A172 (cell line): ENCODE measurements around the gene NDUFS7. TPM values are rescaled to one million over a fixed set of nuclear protein-coding genes. Genes with fewer than 3 reads are reported as not detected.
"Not testable (repeated sequence)": the region's sequence is repeated elsewhere in the genome, so short reads cannot be mapped to it uniquely, and the experiment has no call there.

ENCODE experiments used
- DNase-seq: peaks from one replicate; pipeline ENCODE4 v3.0.0-alpha.2; 2015; ENCODE audit warnings: low spot score
- total RNA-seq: library from RNA; depleted of rRNA; stranded (reverse); fragments of >200 nt; shearing (Covaris generic); gene quantifications from 2 replicates; pipeline ENCODE4 v1.2.3, GENCODE V29; 2014; rRNA removed

NDUFS7 gene
- total RNA-seq, 1 experiment from 2014 or later, result 186 TPM

DNA sequence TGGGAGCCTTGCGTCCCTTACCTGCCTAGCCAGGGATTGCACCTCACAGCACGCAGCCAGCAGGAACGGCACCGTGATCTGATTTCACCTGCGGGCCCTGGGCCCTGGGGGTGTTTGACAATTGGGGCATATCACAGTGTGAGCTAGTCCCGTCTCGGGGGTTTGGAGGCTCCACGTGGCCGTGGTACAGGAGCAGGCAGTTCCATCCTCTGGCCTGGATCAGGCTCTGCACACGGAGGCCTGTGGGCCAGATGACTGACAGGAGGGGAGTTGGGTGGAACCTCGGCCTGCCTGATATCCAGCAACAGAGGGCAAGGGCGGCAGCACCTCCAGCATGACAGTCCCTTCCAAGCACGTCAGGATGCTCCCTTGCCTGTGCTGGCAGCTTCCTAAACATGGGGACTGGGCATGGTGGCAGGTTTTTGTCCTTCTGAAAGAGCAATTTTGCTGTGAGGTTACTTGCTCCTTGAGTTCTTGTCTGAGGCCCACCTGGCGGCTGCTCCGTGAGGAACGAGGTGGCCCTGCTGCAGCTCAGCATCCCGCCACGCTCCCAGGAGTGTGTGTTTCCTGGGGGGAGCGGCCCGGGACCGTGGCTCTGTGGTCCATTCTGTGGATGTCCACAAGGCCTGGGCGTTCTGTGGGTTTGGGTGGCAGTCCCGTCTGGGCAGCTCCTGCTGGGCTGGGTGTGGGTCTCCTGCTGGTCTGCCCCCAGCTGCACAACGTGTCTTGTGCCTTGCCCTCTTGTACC, 48.2 kb downstream of the NDUFS7 start:
- DNase-seq, result no peak

DNA sequence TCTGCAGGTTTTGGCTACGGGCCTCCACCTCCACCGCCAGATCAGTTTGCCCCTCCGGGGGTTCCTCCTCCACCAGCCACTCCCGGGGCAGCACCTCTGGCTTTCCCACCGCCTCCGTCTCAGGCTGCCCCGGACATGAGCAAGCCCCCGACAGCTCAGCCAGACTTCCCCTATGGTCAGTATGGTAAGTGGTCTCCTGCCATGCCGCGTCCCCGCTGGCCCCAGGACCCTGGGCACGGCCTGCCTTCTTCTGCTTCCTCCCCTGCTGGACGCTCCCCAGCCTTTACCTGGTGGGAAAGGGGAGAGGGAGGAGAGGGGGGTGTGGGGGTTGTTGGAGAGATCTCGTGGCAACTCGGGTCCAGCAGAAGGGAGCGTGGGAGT, 48.8 kb downstream of the NDUFS7 start:
- no peak for DNase-seq

DNA sequence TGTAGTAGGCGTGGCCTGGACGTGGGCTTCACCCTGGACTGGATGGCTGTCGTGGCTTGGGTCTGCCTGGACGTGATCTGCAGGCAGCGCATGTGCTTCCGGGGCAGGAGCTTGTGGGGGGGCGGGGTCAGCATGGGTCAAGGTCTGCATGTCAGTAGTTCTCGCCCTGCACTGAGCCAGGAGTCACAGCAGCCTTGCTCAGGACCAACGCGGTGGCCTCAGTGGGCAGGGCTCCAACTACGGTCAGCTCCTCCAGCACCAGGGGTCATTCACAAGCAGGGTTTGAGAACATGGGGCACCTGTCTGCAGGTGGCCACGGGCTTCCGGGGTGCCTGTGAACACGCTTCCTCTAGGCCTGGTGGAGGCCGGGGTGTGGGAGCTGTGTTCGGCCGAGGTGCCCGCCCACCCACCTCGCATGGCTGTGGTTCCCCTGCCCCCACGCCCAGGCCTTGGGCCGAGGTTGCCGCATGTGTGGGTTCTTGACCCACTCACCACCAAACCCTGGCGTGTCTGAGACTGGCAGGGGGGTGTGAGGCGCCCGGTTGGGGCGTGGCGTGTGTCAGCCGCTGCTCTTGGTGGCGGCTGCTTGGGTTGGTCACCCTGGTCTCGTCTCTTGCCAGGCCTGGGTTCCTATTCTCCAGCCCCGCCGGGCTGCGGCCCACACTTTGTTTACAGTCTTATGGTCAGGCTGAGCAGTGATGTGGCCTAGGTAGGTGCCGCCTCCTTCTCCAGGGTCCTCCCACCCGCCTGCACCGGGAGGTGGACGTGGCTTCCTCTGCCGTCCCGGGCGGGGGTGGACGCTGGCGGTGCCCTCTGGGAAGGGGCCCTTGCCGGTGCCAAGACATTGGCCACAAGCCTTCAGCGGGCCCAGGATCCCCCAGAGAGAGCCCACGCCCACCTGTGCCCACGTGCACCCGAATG, 49.7 kb downstream of the NDUFS7 start:
- DNase-seq, result no peak

DNA sequence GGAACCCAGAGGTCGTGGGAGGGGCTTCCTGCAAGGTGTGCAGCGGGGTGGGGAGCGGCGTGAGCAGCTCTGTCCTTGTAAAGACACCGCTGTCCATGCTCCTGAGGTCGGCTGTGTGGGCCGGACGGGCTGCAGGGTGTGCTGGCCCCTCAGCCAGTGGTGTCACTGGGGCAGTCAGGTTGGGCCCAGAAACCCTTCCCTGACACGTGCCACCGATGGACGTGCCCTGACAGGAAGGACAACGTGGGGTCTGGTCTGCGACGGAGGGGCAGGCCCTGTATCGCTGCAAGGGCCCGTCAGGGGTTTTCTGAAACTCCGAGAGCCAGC, 50.3 kb downstream of the NDUFS7 start:
- no peak for DNase-seq

DNA sequence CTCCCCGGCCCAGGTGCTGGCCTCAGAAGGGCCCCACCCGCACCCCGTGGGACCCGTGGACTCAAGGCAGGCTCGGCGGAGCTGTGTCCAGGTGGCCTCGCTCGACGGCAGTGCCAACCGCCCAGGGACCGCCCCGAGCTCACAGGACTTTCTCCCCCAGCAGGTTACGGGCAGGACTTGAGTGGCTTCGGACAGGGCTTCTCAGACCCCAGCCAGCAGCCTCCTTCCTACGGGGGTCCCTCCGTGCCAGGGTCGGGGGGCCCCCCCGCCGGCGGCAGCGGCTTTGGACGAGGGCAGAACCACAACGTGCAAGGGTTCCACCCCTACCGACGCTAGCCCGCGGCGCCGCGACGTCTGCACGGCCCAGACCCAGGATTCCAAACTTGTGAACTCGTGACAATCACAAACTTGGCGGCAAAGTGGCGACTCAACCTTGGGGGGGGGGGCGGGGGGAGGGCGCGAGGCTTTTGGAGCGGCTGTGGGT, 50.9 kb downstream of the NDUFS7 start:
- DNase-seq, result no peak

DNA sequence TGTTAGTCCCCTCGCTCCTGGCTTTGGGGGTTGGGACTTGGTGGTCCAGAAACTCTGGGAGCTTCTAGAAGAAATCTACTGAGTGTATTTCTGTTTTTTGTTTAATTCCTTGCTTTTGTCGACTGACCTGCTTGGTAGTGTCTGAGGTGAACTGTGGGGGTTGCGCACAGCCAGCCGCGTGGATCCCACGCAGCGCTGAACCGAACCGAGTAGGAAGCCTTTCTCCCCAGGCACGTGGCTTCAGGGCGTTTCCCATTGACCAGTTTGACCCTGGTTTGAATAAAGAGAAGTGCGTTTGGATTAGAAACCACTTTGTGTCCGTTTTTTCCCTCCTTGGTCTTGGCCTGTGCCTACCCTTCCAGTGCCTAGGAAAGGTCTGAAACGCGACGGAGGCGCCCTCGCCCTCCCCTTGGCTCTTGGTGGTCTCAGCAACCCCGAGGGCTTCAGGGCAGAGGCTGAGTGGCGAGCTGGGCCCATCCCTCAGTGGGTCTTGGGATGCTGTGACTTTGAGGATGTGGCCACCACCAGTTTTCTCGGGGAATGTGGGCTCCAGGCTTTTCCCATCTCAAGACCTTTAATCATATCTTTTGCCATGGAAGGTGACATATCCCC, 51.8 kb downstream of the NDUFS7 start:
- no peak for DNase-seq

DNA sequence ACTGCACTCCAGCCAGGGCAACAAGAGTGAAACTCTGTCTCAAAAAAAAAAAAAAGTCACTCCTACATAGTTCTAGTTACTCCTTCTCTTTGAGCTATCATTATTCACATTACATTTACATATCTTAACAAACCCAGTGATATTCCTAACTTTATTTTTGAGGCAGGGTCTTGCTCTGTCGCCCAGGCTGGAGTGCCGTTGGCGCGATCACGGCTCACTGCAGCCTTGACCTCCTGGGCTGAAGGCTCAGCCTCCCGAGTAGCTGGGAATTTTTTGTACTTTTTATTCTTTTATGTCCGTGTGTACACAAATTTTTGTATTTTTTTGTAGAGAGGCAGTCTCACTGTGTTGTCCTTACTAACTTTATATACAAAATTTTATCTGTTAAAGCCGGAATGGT, 53.9 kb downstream of the NDUFS7 start:
- no peak for DNase-seq

DNA sequence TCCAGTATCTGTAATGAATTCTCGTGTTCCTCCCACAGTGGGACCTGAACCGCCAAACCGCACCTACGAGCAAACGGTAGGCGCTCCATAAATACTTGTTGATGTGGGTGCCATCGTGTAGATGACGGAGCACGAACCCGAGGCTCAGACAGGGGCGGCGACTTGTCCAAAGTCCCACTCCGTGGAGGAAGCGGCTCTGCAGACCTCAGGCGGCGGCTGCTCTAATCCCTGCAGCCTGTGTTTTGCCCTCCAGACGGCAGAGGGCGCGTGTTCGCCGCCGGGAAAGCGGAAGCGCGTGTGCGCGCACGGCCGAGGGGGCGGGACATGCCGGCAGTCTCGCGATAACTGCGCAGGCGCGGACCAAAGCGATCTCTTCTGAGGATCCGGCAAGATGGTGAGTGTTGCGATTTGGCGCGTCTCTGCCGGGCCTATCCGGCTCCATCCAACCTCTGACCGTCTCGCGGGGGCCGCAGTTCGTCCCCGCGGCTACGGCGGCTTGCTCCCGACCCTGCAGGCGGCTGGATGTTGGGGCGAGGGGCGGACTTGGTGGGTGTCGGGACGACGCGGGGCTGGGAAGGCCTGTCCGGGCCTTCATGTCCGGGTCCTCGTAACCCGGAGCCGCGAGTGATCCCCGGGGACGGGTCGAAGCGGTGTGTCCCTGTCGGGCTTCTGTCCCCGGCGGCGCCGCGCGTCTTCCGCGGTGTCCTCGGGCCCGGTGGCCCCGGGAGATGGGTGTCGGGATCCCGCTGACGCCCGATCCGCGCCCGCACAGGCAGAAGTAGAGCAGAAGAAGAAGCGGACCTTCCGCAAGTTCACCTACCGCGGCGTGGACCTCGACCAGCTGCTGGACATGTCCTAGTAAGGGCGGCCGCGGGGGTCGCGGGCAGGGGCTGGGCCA, 54.6 kb downstream of the NDUFS7 start, which contains the start of gene RPS15:
RPS15 (plus strand) TSS at position 362 of the 898 bp plus-strand sequence; CDS start at position 392, 30 bp downstream.
- DNase-seq, result peak; percentile 87

DNA sequence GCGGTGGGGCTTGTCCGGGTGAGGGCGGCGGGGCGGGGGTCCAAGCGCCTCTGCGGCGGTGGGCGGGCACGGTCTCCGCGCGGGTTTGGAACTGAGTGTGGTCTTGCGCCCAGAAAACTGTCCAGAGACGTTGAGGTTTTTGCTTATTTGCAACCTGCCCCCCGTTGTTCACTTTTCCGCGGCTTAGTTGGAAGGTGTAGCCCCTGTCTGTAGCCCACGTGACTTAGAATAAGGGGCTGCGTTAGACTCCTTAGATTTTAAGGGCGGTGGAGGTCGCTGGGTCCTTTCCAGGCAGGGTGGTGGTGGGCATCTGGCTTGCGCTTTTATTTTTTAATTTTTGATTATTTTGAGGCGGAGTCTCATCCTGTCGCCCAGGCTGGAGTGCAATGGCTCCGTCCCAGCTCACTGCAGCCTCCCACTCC, 55.2 kb downstream of the NDUFS7 start:
- no peak for DNase-seq

DNA sequence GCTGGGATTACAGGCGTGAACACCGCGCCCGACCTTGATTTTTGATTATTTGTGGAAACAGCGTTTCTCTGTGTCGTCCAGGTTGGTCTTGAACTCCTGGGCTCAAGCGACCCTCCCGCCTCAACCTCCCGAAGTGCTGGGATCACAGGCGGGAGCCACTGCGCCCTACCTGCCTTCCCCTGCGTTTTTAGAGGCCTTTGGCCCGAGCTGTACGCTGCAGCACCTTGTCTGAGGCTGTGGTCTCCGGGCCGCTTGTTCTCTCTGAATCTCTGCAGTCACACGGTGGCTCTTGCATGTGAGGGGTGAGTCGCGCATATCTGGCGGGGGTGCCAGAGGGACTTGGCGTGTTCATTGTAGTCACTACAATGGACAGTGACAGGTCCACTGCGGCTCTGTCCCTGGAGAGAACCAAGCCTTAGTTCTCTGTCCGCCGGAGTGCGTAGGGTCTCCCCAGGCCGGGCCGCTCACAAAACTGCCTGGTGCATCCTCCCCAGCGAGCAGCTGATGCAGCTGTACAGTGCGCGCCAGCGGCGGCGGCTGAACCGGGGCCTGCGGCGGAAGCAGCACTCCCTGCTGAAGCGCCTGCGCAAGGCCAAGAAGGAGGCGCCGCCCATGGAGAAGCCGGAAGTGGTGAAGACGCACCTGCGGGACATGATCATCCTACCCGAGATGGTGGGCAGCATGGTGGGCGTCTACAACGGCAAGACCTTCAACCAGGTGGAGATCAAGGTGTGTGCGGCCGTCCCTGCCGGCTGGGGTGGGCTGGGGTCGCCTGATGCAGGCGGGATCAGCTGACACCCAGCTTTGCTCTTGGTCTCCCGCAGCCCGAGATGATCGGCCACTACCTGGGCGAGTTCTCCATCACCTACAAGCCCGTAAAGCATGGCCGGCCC, 56.1 kb downstream of the NDUFS7 start:
- not testable (repeated sequence) for DNase-seq

DNA sequence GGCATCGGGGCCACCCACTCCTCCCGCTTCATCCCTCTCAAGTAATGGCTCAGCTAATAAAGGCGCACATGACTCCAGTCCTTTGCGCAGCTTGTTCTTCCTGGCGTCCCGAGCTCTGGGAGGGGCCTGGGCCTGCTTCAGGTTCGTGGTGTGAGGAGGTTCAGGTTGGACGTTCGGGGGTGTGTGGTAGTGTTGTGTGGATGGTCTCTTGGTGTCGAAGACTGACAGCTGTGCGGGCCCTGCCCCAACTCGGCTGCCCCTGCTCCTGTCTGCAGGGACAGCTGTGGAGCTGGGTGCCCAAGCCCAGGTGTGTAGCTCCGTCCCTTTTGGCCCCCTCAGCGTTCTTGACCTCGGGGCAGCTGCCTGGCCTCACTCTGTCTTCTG, 56.7 kb downstream of the NDUFS7 start:
- no peak for DNase-seq

DNA sequence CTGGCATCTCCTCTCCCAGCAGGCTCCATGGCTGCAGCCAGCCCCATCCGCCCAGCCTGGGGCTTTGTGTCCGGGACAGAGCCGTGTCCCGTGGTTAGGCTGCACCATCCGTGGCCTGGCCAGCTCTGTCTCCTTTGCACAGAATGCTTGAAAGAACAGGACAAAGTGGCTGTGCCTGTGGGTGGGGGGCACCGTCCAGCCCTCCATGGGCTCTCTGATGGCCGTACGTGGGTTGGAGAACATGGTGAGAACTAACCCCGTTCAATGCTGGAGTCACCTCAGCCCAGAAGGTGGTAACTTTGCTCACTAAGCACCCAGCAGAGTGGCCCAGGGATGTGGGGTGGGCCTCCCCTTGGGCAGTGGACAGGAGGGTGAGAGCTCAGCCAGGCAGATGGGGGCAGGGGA, 57.3 kb downstream of the NDUFS7 start:
- no peak for DNase-seq

DNA sequence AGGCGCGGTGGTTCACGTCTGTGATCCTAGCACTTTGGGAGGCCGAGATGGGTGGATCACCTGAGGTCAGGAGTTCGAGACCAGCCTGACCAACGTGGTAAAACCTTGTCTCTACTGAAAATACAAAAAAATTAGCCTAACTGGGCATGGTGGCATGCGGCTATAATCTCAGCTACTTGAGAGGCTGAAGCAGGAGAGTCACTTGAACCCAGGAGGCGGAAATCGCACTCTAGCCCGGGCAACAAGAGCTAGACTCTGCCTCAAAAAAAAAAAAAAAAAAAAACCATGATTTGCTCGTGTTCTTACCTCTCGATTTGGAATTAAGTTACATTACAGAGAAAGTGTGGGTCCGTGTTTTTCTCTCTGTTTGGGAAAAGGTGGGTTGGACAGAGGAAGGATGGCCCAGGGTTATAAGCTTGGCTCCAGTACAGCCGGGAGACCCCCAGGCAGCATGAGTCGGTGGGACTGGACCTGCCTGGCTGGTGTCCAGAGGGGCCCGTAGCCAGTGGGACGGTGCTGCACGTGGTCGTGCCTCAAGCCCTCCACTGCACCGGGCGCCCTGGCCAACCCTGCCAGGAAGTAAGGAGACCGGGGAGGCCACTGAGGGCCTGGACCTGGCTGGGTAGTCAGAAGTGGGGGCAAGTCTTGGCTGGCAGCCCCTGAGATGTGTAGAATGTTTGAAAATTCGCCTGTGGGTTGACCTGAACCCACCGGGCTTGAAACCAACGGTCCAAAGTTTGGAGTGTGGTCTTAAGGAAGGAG, 58.2 kb downstream of the NDUFS7 start:
- no peak for DNase-seq

Other genes with a start within 250 kb of the NDUFS7 start
- gene SBNO2, start 209.6 kb upstream of the NDUFS7 start, total RNA-seq, result 37.0 and 51.1 TPM in 2 replicates
- gene STK11, start 178.1 kb upstream of the NDUFS7 start, total RNA-seq, result 87.8 and 98.9 TPM in 2 replicates
- 0.93 and 0.95 TPM in 2 replicates for gene CBARP, start 145.9 kb upstream of the NDUFS7 start, total RNA-seq
- 42.2 and 78.9 TPM in 2 replicates for gene ATP5F1D, start 142.2 kb upstream of the NDUFS7 start, total RNA-seq
- 7.0 and 19.2 TPM in 2 replicates for gene MIDN, start 135.3 kb upstream of the NDUFS7 start, total RNA-seq
- 124 and 266 TPM in 2 replicates for gene CIRBP, start 114.6 kb upstream of the NDUFS7 start, total RNA-seq
- gene FAM174C, start 108.4 kb upstream of the NDUFS7 start, total RNA-seq, result 90.5 and 93.6 TPM in 2 replicates
- gene EFNA2, start 98.0 kb upstream of the NDUFS7 start, total RNA-seq, result 9.1 and 9.9 TPM in 2 replicates
- 101 and 117 TPM in 2 replicates for gene GAMT, start 17.6 kb downstream of the NDUFS7 start, total RNA-seq
- gene DAZAP1, start 23.7 kb downstream of the NDUFS7 start, total RNA-seq, result 84.8 and 110 TPM in 2 replicates
- gene RPS15, start 54.5 kb downstream of the NDUFS7 start, total RNA-seq, result 2,554 and 2,923 TPM in 2 replicates
- 0.79 and 5.5 TPM in 2 replicates for gene APC2, start 66.2 kb downstream of the NDUFS7 start, total RNA-seq
- 44.0 and 60.4 TPM in 2 replicates for gene C19orf25, start 95.3 kb downstream of the NDUFS7 start, total RNA-seq
- gene PCSK4, start 106.4 kb downstream of the NDUFS7 start, total RNA-seq, result 3.1 and 5.4 TPM in 2 replicates
- 4.1 and 4.3 TPM in 2 replicates for gene REEP6, start 107.3 kb downstream of the NDUFS7 start, total RNA-seq
- gene ADAMTSL5, start 129.1 kb downstream of the NDUFS7 start, total RNA-seq, result 3.9 and 6.4 TPM in 2 replicates
- 0.22 TPM in 1 of 2 replicates, not detected in the other for gene PLK5, start 140.2 kb downstream of the NDUFS7 start, total RNA-seq
- gene MEX3D, start 184.4 kb downstream of the NDUFS7 start, total RNA-seq, result 63.7 and 79.0 TPM in 2 replicates
- 158 and 172 TPM in 2 replicates for gene MBD3, start 209.0 kb downstream of the NDUFS7 start, total RNA-seq
- gene UQCR11, start 221.6 kb downstream of the NDUFS7 start, total RNA-seq, result 74.2 and 88.5 TPM in 2 replicates